Neural progenitor cell (in vitro differentiated cells): ENCODE results near the gene TNNI3. TPM values are rescaled to one million over a fixed set of nuclear protein-coding genes. Genes with fewer than 3 reads are reported as not detected.

Experiments used
- DNase-seq: peaks from one replicate; pipeline ENCODE4 v3.0.0-alpha.2; 2016; ENCODE audit warnings: low spot score
- H2AFZ ChIP-seq: fragments of 200-600 bp; sonication (generic); replicated peaks from 2 replicates; pipeline ENCODE4 v1.6.1; 2016; ENCODE audit warnings: antibody characterized with exemption
- H3F3A ChIP-seq: fragments of 200-600 bp; sonication (generic); 2 replicates; pipeline ENCODE4 v1.6.1; 2016; ENCODE audit warnings: antibody characterized with exemption, low read depth
- H3K27ac ChIP-seq: fragments of 200-600 bp; sonication (generic); 2 replicates; pipeline ENCODE4 v1.5.1; 2016; ENCODE audit warnings: mild to moderate bottlenecking
- H3K27me3 ChIP-seq: fragments of 200-600 bp; sonication (generic); 2 replicates; pipeline ENCODE4 v1.6.1; 2016; ENCODE audit warnings: mild to moderate bottlenecking, moderate library complexity
- H3K36me3 ChIP-seq: fragments of 200-600 bp; sonication (generic); 2 replicates; pipeline ENCODE4 v1.5.1; 2016
- H3K4me1 ChIP-seq: fragments of 200-600 bp; sonication (generic); 2 replicates; pipeline ENCODE4 v1.6.1; 2016; ENCODE audit warnings: mixed run types
- H3K4me2 ChIP-seq: fragments of 200-600 bp; sonication (generic); 2 replicates; pipeline ENCODE4 v1.6.1; 2016
- H3K4me3 ChIP-seq: fragments of 200-600 bp; sonication (generic); 2 replicates; pipeline ENCODE4 v1.5.1; 2016
- H3K79me2 ChIP-seq: fragments of 200-600 bp; sonication (generic); 2 replicates; pipeline ENCODE4 v1.6.1; 2016; ENCODE audit warnings: low read depth
- H3K9ac ChIP-seq: fragments of 200-600 bp; sonication (generic); 2 replicates; pipeline ENCODE4 v1.6.1; 2016
- H3K9me3 ChIP-seq: fragments of 200-600 bp; sonication (generic); 2 replicates; pipeline ENCODE4 v1.5.1; 2016; ENCODE audit warnings: low read depth
- H4K20me1 ChIP-seq: fragments of 200-600 bp; sonication (generic); 2 replicates; pipeline ENCODE4 v1.6.1; 2016; ENCODE audit warnings: low read depth
- H3K27ac Mint-ChIP-seq: 3 replicates; pipeline ENCODE4 v1.8.0; 2021; ENCODE audit warnings: mixed read lengths
- H3K27me3 Mint-ChIP-seq: 2 replicates; pipeline ENCODE4 v1.8.0; 2022; ENCODE audit warnings: low read depth, mild to moderate bottlenecking, inconsistent platforms, moderate library complexity, mixed read lengths; ENCODE audit not compliant: insufficient read depth
- H3K36me3 Mint-ChIP-seq: 3 replicates; pipeline ENCODE4 v1.8.0; 2021; ENCODE audit warnings: mixed read lengths
- H3K4me1 Mint-ChIP-seq: 3 replicates; pipeline ENCODE4 v1.8.0; 2021; ENCODE audit warnings: mixed read lengths
- H3K4me3 Mint-ChIP-seq: 3 replicates; pipeline ENCODE4 v1.8.0; 2021; ENCODE audit warnings: mild to moderate bottlenecking, moderate library complexity, mixed read lengths
- H3K9me3 Mint-ChIP-seq: 3 replicates; pipeline ENCODE4 v1.8.0; 2020; ENCODE audit warnings: mixed read lengths
- CTCF ChIP-seq: fragments of 200-600 bp; sonication (generic); IDR thresholded peaks from 2 replicates; pipeline ENCODE4 v1.5.1; 2017; ENCODE audit warnings: antibody characterized with exemption, mild to moderate bottlenecking
- EZH2 ChIP-seq: fragments of 200-600 bp; sonication (generic); IDR thresholded peaks from 2 replicates; pipeline ENCODE4 v1.6.1; 2017; ENCODE audit warnings: antibody characterized with exemption, mild to moderate bottlenecking, moderate library complexity
- EZH2phosphoT487 ChIP-seq: fragments of 200-600 bp; sonication (generic); IDR thresholded peaks from 2 replicates; pipeline ENCODE4 v1.6.1; 2017; ENCODE audit warnings: antibody characterized with exemption
- total RNA-seq: library from RNA; depleted of rRNA; stranded (reverse); fragments of >200 nt; gene quantifications from 2 replicates; pipeline ENCODE4 v1.2.3, GENCODE V29; 2015; ENCODE audit warnings: low replicate concordance

TNNI3 gene
- total RNA-seq, 1 donor from 2014 or later = 22.2 TPM

- H3K4me1 Mint-ChIP-seq = peaks cover 39% of the 10 kb centered on the region
Measured at GRCh38 chr19:55118401-55118991, 39.0 kb downstream of the TNNI3 start.

GRCh38 chr19:55117663-55118391 lies 39.7 kb downstream of the TNNI3 start:
- Histone ChIP-seq H3K79me2 (peaks cover 43% of the 10 kb centered on the region), H3K27ac (no peak overlapping the region), H2AFZ (peak overlapping the region; percentile 88), H3K9ac (no peak overlapping the region), H4K20me1 (peaks cover 42% of the 10 kb centered on the region), H3K4me3 (peak overlapping the region; percentile 80), H3F3A (peaks cover 19% of the 10 kb centered on the region), H3K4me2 (peak overlapping the region; percentile 85), H3K36me3 (no peaks in the 10 kb centered on the region), H3K4me1 (peaks cover 5% of the 10 kb centered on the region), H3K27me3 (no peaks in the 10 kb centered on the region), H3K9me3 (no peaks in the 10 kb centered on the region)
- peak; percentile 99 for DNase-seq
- Mint-ChIP-seq H3K27me3 (peaks cover 15% of the 10 kb centered on the region), H3K36me3 (no peaks in the 10 kb centered on the region), H3K4me3 (peak overlapping the region; percentile 98), H3K9me3 (no peaks in the 10 kb centered on the region), H3K4me1 (peaks cover 41% of the 10 kb centered on the region), H3K27ac (peak overlapping the region; percentile 98)
- no peak for TF ChIP-seq CTCF
- TF ChIP-seq EZH2 = no peak
- TF ChIP-seq EZH2phosphoT487 = no peak

More at GRCh38 chr19:55118401-55118991, 39.0 kb downstream of the TNNI3 start:
- Histone ChIP-seq H4K20me1 (peaks cover 36% of the 10 kb centered on the region), H3K4me1 (peaks cover 8% of the 10 kb centered on the region), H3K4me2 (peak overlapping the region; percentile 85), H3K4me3 (peak overlapping the region; percentile 80), H3K27ac (no peak overlapping the region), H3K36me3 (no peaks in the 10 kb centered on the region), H3F3A (peaks cover 22% of the 10 kb centered on the region), H3K9ac (no peak overlapping the region), H3K9me3 (no peaks in the 10 kb centered on the region), H2AFZ (peak overlapping the region; percentile 88), H3K79me2 (peaks cover 36% of the 10 kb centered on the region), H3K27me3 (no peaks in the 10 kb centered on the region)
- DNase-seq = peak; percentile 75
- H3K36me3 Mint-ChIP-seq = no peaks in the 10 kb centered on the region
- H3K27me3 Mint-ChIP-seq = peaks cover 13% of the 10 kb centered on the region
- peak overlapping the region; percentile 74 for H3K27ac Mint-ChIP-seq
- TF ChIP-seq CTCF (no peak), EZH2 (no peak), EZH2phosphoT487 (no peak)
- H3K4me3 Mint-ChIP-seq = peak overlapping the region; percentile 98
- no peaks in the 10 kb centered on the region for H3K9me3 Mint-ChIP-seq

- Mint-ChIP-seq H3K27ac (peak within 1 kb of the TSS; percentile 98), H3K4me1 (peaks cover 42% of the 10 kb centered on the region), H3K27me3 (peaks cover 15% of the 10 kb centered on the region), H3K36me3 (no peaks in the 10 kb centered on the region), H3K4me3 (peak within 1 kb of the TSS; percentile 98), H3K9me3 (no peaks in the 10 kb centered on the region)
- H3K9me3 ChIP-seq = no peaks in the 10 kb centered on the region
- H3F3A ChIP-seq = peaks cover 19% of the 10 kb centered on the region
- H2AFZ ChIP-seq = peak within 1 kb of the TSS; percentile 88
- H3K27me3 ChIP-seq = no peaks in the 10 kb centered on the region
- no peak for TF ChIP-seq EZH2phosphoT487
- H4K20me1 ChIP-seq = peaks cover 50% of the 10 kb centered on the region
- H3K36me3 ChIP-seq = no peaks in the 10 kb centered on the region
- peak within 1 kb of the TSS; percentile 46 for H3K9ac ChIP-seq
- peak within 1 kb of the TSS; percentile 80 for H3K4me3 ChIP-seq
- no peak for DNase-seq
- peak within 1 kb of the TSS; percentile 96 for H3K4me2 ChIP-seq
- peaks cover 5% of the 10 kb centered on the region for H3K4me1 ChIP-seq
- H3K79me2 ChIP-seq = peaks cover 49% of the 10 kb centered on the region
- no peak within 1 kb of the TSS for H3K27ac ChIP-seq
Measured at GRCh38 chr19:55116859-55117662, 40.5 kb downstream of the TNNI3 start, which contains the start of gene PPP1R12C. TSS of gene PPP1R12C (minus strand) at chr19:55117637. CDS start at chr19:55117543, 94 bp downstream.
